IPS-11a (cell line): ENCODE results near the gene RIC8B.

Experiments
- H3K4me3 ChIP-seq: one replicate; pipeline ENCODE4 v1.5.1; 2013; ENCODE audit warnings: low read depth, low read length, control low read depth

The RIC8B gene

DNA sequence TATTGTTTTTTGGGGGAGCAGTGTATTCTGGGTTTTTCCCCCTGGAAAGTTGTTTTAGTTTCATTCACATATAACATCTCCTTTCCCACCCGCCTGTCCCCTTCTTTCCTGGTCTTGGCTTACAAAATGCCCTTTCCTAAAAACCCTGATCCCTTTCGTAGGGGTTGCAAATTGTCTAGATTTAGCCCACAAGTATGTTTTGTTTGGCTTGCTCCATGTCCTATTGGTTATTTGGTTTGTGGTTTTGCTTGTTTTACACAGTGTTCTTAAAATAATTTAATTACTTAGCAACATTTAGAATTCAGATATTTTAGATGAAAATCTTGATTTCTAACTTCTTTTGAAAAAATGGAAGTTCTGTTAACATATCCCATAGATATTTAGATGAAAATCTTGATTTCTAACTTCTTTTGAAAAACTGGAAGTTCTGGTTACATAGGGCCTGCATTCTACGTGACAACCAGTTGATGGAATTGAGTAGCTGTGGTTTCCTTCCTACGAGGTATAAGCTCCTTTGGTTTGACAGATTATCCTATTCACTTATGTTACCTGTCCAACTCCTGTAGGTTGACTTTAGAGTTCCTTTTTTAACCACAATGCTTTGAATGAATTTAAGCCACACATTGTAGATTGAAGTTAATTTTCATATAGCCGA, 92.1 kb downstream of the RIC8B start:
- no peak overlapping the region for H3K4me3 ChIP-seq

DNA sequence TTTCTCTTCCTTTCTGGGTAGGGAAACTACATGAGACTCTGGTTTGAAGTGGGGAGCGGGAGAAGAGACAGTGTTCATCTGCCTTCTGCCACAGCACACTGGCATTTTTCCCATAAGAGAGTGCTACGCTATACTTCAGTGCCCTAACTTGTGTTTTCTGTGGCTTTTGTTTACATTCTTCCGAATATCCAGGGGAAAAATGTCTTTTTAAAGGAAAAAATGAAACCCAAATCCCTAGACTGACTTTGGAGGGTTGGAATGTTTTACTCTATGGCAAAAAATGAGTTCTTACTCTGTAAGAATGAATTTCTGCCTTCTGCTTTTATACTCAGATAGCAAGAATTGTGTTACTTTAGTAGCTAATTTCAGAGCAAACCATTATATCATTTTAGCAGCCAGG, 93.2 kb downstream of the RIC8B start:
- H3K4me3 ChIP-seq: no peak overlapping the region

DNA sequence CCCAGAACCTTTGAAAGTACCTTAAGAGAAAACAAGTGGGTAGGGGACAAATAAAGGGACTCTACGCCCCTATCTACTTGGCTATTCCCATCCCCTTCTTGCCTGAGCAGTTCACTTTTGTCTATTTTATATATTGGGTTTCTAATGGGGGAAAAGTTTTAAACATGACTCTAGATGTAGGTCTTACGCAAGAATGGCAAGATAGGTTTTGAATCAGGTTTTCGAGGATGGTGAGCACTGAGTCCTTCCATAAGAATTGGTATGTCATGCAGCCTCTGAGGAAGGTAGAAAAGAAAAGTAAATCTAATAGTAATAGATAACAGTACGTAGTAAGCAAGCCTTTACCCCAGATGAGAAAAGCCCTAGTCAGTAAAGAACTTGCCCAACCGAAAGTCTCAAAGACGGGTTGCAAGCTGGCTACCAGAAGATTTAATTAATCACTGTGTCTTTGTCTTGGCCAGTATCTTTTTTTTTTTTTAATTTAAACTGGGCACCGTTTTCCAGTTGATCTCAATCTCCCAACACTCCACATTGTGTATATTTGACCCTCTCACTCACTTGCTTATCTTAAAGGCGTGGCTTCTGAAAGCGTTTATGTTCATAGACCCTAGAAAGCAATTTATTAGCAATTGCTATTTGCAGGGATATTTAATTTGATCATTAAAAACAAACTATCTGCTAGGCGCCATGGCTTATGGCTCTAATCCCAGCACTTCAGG, 94.7 kb downstream of the RIC8B start:
- no peak overlapping the region for H3K4me3 ChIP-seq

GRCh38 chr12:106870116-106870515, 95.6 kb downstream of the RIC8B start:
- H3K4me3 ChIP-seq: no peak overlapping the region

DNA sequence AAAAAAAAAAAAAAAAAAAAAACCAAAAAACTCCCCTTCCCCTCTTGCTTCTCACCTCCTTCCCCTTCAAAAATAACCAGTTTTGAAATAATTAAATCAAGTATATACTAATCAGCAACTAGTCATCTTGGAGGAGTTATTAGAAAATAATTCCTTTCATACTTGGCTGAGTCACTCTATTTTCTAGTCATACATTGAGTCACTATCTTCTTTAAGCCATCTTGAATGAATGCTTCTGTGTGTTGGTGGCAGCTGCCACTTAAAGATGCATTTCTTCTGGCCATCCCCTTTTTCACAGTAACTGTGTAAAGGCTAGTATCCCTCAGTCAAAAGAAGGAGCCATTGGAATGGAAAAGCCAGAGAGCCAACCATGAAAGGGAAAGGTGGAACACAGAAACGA, 97.0 kb downstream of the RIC8B start:
- no peak overlapping the region for H3K4me3 ChIP-seq

- H3K4me3 ChIP-seq: no peak overlapping the region
Observed at GRCh38 chr12:106873983-106874382, 99.5 kb downstream of the RIC8B start.

DNA sequence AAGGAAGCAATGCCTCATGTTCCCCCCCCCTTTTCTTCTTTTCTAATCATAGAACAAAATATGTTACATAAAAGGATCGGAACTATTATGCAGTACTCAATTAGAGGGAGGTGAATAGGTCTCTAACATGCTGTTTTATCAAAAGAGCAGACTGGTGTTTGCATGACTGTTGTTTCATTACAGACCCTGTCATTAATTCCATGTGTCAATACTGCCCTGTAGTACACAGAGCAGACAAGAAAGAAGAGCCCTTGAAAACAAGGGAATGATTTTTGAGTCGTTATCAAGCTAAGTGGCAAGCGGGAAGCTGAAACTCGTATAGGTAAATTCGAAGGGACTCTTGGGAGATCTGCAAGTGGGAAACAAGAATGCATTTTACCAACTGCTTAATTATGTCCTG, 104.3 kb downstream of the RIC8B start:
- no peak overlapping the region for H3K4me3 ChIP-seq

- H3K4me3 ChIP-seq: no peak overlapping the region
Observed at GRCh38 chr12:106879612-106880011, 105.1 kb downstream of the RIC8B start.

DNA sequence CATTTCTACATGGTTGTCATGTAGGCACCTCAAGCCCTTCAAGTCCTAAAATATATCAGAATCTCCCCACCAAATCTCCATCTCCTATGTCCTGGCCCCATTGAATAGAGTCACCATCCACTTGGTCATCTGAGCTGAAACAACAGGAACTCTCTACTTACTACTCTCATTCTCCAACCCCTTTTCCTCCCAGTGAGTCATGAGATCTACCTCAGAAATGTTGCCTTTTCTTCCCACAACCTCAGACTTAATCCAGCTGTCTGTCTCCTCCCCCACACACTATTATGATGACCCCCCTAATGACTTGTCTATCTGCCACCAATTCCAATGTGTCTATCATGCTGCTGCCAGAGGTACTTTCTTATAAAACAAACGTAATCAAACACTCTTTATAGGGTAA, 108.9 kb downstream of the RIC8B start:
- H3K4me3 ChIP-seq: no peak overlapping the region

GRCh38 chr12:106885026-106885425, 110.5 kb downstream of the RIC8B start:
- no peak overlapping the region for H3K4me3 ChIP-seq

DNA sequence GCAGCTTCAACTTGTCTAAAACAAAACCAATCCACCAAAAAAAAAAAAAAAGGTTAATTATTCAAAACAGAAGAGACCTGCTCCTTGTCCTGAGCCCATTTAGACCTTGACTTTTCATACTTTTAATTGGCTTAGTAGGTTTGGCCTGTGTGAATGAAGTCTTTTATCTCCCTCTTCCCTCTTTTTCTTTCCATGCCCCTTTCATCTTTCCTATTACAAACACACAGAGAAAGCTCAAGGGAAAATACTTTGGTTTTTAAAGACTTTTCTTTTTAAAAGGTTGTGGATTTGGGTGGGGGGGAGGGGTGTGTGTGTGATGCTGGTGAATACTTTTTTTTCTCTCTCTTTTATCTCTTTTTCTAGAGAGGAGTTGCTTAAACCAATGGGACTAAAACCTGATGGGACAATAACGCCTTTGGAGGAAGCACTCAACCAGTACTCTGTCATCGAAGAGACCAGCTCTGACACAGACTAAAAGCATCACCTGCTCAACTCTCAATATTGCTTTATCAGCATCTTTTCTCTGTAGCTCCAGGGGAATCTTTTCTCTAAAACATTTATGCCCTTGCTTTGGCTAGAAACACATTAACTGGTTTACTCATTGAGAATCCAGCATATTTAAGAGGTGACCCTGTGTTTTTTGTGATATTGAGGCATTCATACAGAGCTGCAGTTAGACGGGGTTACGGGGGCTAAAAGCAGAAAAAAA, 111.2 kb downstream of the RIC8B start:
- H3K4me3 ChIP-seq: no peak overlapping the region

GRCh38 chr12:106886932-106887331, 112.5 kb downstream of the RIC8B start:
- no peak overlapping the region for H3K4me3 ChIP-seq

GRCh38 chr12:106888348-106888970, 114.0 kb downstream of the RIC8B start:
- no peak overlapping the region for H3K4me3 ChIP-seq

GRCh38 chr12:106889326-106889725, 114.8 kb downstream of the RIC8B start:
- no peak overlapping the region for H3K4me3 ChIP-seq

DNA sequence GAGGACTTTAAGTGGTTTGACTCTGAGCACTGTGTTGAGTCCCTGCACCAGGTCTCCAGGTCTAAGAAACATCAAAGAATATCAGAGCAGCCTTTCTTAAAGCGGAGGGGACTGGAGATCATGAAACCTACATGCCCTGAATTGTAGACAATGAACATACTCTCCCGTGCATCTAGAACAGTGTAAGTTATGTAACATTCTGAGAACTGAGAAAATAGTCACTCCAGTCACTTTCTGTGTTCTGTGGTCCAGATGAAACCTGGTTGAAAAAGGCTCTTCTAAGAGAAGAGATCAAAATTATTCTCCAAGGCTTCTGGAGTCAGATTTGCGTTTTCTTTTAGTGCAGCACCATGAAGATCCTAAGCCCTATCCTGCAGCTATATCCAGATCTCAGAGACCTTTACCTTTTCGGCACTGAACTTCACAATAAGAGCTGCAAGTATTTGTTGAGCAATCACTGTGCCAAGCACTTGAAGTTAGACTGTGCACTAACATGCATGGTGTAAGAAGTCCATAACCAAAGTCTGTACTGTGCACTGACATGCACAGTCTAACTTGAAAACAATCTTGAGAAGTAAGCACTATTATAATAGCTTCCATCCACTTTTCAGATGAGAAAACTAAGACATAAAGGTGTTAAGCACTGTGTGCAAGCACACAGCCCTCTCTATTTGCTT, 115.6 kb downstream of the RIC8B start:
- no peak overlapping the region for H3K4me3 ChIP-seq

- no peak overlapping the region for H3K4me3 ChIP-seq
Observed at GRCh38 chr12:106892075-106892474, 117.6 kb downstream of the RIC8B start.

- no peak overlapping the region for H3K4me3 ChIP-seq
Observed at GRCh38 chr12:106893451-106893850, 119.0 kb downstream of the RIC8B start.

GRCh38 chr12:106894774-106895173, 120.3 kb downstream of the RIC8B start:
- no peak overlapping the region for H3K4me3 ChIP-seq

GRCh38 chr12:106896603-106897002, 122.1 kb downstream of the RIC8B start:
- H3K4me3 ChIP-seq: no peak overlapping the region

GRCh38 chr12:106897082-106897481, 122.6 kb downstream of the RIC8B start:
- H3K4me3 ChIP-seq: no peak overlapping the region
